ENCODE results near the gene BICRA. TPM values are rescaled to one million over a fixed set of nuclear protein-coding genes. Genes with fewer than 3 reads are reported as not detected.
"Not testable (repeated sequence)": the region's sequence is repeated elsewhere in the genome, so short reads cannot be mapped to it uniquely, and the experiment has no call there.

The BICRA gene
- total RNA-seq, 2 donors from 2014 or later = 14.9 to 16.8 TPM

DNA sequence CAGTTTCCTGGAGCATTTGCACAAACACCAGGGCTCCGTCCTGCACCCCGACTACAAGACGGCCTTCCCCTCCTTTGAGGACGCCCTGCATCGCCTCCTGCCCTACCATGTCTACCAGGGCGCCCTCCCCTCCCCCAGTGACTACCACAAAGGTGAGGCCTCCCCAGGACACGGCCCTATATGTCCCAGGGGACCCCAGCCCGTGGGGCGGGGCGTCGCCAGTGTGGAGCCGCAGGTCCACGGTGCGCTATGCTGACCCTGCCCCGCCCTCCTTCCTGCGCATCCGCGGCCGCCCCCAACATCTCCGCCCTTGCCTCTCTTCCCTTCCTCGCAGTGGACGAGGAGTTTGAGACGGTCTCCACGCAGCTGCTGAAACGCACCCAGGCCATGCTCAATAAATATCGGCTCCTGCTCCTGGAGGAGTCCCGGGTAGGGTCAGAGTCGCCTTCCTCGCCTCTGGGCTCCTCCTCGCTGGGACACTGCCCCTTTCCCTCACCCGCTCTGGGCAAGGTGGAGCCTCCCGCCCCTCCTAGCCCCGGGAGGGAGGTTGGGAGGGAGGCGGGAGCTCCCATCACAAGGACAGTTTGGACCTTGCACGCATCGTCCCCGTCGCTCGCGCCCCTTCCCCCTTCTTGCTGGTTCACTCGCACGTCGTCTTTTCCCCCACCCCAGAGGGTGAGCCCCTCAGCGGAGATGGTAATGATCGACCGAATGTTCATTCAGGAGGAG is 89.9 kb downstream of the BICRA start:
- DNase-seq (no peak), ATAC-seq (no peak)
- intact Hi-C loops (cut with DNase I, micrococcal nuclease) = loop anchor here (5.0 kb wide), 2 partner anchors 176 to 266 kb away; no protein-coding TSS in a partner anchor

- DNase-seq (peak in 1 of 2 donors; percentile 73), ATAC-seq (peak; percentile 59)
- intact Hi-C loops (cut with DNase I, micrococcal nuclease) = loop anchor here (5.0 kb wide), 2 partner anchors 177 to 267 kb away; no protein-coding TSS in a partner anchor
Measured at GRCh38 chr19:47699360-47699917, 90.5 kb downstream of the BICRA start.

GRCh38 chr19:47700934-47701716 is 92.2 kb downstream of the BICRA start:
- DNase-seq = no peak
- no peak for ATAC-seq
- intact Hi-C loops (cut with DNase I, micrococcal nuclease) = no loop called here

GRCh38 chr19:47701717-47702552 is 93.0 kb downstream of the BICRA start:
- intact Hi-C loops (cut with DNase I, micrococcal nuclease) = no loop called here
- ATAC-seq (no peak), DNase-seq (no peak)

- no peak for DNase-seq
- intact Hi-C loops (cut with DNase I, micrococcal nuclease) = no loop called here
- ATAC-seq = no peak
Measured at GRCh38 chr19:47702671-47703070, 93.7 kb downstream of the BICRA start.

DNA sequence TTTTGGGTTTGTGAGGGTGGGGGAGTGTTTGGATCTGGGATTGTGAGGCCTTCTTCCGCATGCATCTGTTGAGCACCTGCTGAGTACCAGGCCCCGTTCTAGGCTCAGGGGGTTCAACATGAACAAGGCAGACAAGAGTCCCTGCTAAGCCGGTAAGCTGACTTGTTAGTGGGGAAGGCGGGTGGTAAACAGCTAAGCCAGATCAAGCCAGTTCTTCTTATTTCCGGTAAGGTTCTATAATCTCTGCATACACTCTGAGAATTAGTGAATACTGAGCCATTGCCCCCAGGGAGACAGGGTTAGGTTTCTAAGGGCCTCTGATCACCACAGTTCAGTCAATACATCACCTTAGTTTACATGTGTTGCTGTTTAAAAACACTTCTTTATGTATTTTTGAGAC is 94.4 kb downstream of the BICRA start:
- ATAC-seq (no peak), DNase-seq (no peak)
- intact Hi-C loops (cut with DNase I, micrococcal nuclease) = no loop called here

GRCh38 chr19:47704024-47704423 is 95.1 kb downstream of the BICRA start:
- intact Hi-C loops (cut with DNase I, micrococcal nuclease) = no loop called here
- ATAC-seq (no peak), DNase-seq (no peak)

DNA sequence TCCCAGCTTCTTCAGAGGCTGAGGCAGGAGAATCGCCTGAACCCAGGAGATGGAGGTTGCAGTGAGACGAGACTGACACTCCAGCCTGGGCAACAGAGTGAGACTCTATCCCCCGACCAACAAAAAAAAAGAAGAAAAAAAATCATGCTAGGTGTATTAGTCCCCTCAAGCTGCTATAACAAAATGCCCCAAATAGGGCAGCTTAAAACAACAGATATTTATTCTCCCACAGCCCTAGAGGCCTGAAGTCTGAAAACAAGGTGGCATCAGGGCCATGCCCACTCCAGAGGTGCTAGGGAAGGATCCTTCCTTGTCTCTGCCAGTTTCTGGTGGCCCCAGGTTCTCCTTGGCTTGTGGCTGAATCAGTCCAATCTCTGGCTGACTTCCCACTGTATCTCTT is 95.7 kb downstream of the BICRA start:
- ATAC-seq = no peak
- DNase-seq = no peak
- intact Hi-C loops (cut with DNase I, micrococcal nuclease) = loop anchor here in 1 of 2 donors (5.0 kb wide), 1 partner anchor 267 kb away; no protein-coding TSS in a partner anchor

DNA sequence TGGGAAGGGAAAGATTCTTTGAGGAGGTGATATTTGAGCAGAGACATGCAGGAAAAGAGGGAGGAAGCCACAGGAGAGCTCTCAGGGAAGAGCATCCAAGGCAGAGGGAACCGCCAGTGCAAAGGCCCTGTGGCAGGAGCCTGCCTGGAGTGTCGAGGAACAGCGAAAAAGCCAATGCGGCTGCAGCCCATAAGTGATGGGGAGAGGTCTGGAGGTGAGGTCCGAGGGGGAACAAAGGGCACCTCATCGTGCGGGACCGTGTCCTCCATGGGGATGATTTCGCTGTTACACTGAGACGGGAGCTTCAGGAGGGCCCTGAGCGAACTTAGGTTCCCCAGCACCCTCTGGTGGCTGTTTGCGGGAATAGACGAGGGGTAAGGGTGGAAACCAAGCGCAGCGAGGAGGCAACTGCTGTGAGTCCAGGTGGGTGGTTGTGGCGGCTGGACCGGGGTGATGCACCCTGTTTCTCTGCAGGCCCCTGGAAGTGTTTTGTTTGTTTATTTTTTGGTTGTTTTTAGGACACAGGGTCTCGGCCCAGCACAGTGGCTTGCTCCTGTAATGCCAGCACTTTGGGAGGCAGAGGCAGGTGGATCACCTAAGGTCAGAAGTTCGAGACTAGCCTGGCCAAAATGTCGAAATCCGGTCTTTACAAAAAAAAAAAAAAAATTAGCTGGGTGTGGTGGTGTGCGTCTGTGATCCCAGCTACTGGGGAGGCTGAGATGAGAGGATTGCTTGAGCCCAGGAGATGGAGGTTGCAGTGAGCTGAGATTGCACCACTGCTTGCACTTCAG is 98.4 kb downstream of the BICRA start:
- DNase-seq = peak; percentile 43 to 83
- intact Hi-C loops (cut with DNase I, micrococcal nuclease) = loop anchor here in 1 of 2 donors (5.0 kb wide), 1 partner anchor 270 kb away; no protein-coding TSS in a partner anchor
- peak; percentile 89 for ATAC-seq

DNA sequence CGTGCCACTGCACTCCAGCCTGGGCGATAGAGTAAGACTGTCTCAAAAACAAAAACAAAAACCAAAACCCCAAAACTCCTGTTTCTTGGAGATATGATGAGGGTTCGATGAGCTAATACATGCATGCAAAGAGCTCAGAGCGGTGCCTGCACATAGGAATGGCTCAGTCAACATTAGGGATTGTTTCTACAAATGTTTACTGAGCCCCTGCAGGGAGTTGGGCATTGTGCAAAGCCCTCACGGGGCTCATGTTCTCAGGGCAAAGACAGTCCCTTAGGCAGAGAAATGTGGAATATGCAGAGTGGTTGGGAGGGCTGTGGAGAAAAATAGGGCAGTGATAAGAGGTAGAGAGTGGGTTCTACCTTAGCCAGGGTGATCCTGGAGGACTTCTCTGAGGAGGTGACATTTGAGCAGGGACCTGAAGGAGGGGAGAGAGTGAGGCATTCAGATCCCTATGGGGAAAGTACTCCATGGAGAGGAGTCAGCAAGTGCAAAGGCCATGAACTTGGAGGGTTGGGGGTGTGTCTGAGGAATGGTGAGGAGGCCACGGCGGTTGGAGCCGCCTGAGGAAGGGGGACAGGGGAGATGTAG is 102.8 kb downstream of the BICRA start:
- intact Hi-C loops (cut with DNase I, micrococcal nuclease) = loop anchor here in 1 of 2 donors (2.0 kb wide), 1 partner anchor 31 kb away; no protein-coding TSS in a partner anchor
- DNase-seq = no peak
- ATAC-seq = no peak

DNA sequence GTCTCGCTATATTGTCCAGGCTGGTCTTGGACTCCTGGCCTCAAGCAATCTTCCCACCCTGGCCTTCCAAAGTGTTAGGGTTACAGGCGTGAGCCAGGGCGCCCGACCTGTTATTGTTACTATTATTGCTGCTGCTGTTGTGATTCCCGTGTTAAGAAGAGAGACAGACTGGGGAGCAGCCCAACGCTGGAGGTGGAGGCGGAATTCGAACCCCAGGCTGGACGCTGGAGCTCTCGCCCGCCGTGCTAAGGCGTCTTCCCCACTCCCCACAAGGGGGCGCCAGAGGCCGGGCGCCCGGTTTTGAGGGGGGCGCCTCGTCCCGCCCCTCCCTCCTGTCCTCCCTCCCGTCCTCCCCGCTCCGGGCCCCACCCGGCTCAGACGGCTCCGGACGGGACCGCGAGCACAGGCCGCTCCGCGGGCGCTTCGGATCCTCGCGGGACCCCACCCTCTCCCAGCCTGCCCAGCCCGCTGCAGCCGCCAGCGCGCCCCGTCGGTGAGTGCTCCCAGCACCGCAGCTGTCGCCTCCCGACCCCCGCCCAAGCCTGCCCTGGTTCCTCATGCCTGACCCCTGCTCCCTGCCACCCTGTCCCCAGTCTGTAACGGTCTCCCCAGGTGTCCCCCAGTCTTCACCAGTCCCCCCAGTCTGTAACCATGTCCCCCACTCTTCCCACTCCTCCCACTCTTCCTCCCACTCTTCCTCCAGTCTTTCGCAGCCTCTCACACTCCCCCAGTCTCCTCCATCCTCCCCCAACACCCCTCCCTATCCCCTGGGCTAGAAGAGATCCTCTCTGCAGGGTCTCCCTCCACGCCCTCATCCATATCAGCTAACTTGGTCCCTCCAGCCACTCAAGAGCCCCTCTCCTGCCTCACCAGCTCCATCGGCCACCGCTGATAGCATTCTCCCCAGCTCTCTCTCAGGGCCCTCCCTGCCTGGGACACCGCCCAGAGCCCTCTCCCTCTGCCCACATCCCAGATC is 104.4 kb downstream of the BICRA start, which contains the start of gene EHD2:
EHD2 (plus strand) TSS at position 377 of the 976 bp plus-strand sequence. CDS start 3,191 bp downstream, outside the sequence.
- DNase-seq (peak in 1 of 2 donors; percentile 35), ATAC-seq (peak; percentile 56)
- intact Hi-C loops (cut with DNase I, micrococcal nuclease) = loop anchor here in 1 of 2 donors (2.0 kb wide), 1 partner anchor 29 kb away; no protein-coding TSS in a partner anchor

DNA sequence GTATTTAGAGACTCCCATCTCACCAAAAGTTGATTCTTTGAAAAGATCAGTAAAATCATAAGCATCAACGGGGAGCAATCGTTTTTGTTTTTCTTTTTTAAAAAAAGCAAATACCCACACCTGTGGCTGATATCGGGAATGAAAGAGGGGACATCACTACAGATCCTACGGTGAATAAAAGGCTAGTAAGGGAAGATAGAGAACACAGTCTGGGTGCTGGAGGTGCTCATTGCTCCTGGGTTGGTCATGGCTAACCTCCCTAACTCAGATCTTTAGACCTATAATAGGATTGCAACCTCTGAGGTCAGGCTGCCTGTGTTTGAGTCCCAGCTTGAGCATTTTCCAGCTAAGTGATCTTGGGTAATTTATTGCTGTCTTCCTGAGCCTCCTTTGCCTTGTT is 105.4 kb downstream of the BICRA start:
- intact Hi-C loops (cut with DNase I, micrococcal nuclease) = no loop called here
- DNase-seq (no peak), ATAC-seq (no peak)

GRCh38 chr19:47714855-47715254 is 105.9 kb downstream of the BICRA start:
- DNase-seq; intact Hi-C loops (cut with DNase I, micrococcal nuclease); ATAC-seq: not testable (repeated sequence)

DNA sequence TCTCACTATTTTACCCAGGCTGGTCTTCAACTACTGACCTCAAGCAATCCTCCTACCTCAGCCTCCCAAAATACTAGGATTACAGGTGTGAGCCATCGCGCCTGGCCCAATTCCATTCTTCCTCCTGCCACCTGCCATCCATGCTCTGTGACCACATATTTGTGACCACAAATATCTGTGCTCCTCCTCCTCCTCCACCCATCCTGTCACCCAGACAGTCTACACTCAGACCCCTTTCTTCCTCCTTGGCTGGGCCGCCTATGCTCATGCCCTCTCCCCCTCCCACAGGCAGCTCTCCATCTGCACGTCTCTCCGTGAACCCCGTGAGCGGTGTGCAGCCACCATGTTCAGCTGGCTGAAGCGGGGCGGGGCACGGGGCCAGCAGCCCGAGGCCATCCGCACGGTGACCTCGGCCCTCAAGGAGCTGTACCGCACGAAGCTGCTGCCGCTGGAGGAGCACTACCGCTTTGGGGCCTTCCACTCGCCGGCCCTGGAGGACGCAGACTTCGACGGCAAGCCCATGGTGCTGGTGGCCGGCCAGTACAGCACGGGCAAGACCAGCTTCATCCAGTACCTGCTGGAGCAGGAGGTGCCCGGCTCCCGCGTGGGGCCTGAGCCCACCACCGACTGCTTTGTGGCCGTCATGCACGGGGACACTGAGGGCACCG is 107.5 kb downstream of the BICRA start:
- ATAC-seq = no peak

GRCh38 chr19:47718415-47719046 is 109.6 kb downstream of the BICRA start:
- ATAC-seq; DNase-seq; intact Hi-C loops (cut with DNase I, micrococcal nuclease): not testable (repeated sequence)

More for the DNA sequence above, 107.5 kb downstream of the BICRA start:
- no peak for DNase-seq
- intact Hi-C loops (cut with DNase I, micrococcal nuclease) = no loop called here
